HEK293T (cell line): ENCODE data around the gene ANO7.

Experiments used
- CTCF ChIA-PET: fragments of 350-600 bp; formaldehyde crosslinking; extraction: SDS; loops from one replicate; lab custom pipeline; 2021; ENCODE audit warnings: antibody characterized with exemption, inconsistent platforms; lab: Yijun Ruan, JAX
- POLR2A ChIA-PET: fragments of 350-600 bp; formaldehyde crosslinking; extraction: SDS; loops from one replicate; lab custom pipeline; 2020; ENCODE audit warnings: antibody characterized with exemption, inconsistent platforms; lab: Yijun Ruan, JAX
- DNase-seq: peaks from one replicate; pipeline ENCODE4 v3.0.0; 2012; ENCODE audit warnings: mixed read lengths; ENCODE audit errors: extremely low spot score
- ARNT ChIP-seq: fragments of 450-650 bp; IDR thresholded peaks from 2 replicates; pipeline ENCODE4 v1.6.1; 2017; ENCODE audit warnings: mild to moderate bottlenecking
- BHLHE40 ChIP-seq: fragments of 450-650 bp; IDR thresholded peaks from 2 replicates; pipeline ENCODE4 v1.6.1; 2016; ENCODE audit warnings: mild to moderate bottlenecking, moderate library complexity, borderline replicate concordance
- CTBP1 ChIP-seq: fragments of 450-650 bp; IDR thresholded peaks from 2 replicates; pipeline ENCODE4 v1.6.1; 2016; ENCODE audit warnings: borderline replicate concordance
- ELF4 ChIP-seq: fragments of 450-650 bp; IDR thresholded peaks from 2 replicates; pipeline ENCODE4 v1.6.1; 2017; ENCODE audit warnings: antibody characterized with exemption
- FOXA1 ChIP-seq: fragments of 450-650 bp; IDR thresholded peaks from 2 replicates; pipeline ENCODE4 v1.6.1; 2016; ENCODE audit warnings: mild to moderate bottlenecking
- FOXK2 ChIP-seq: fragments of 450-650 bp; IDR thresholded peaks from 2 replicates; pipeline ENCODE4 v1.6.1; 2016; ENCODE audit warnings: mild to moderate bottlenecking
- FOXM1 ChIP-seq: fragments of 450-650 bp; IDR thresholded peaks from 2 replicates; pipeline ENCODE4 v1.6.1; 2017; ENCODE audit warnings: mild to moderate bottlenecking, borderline replicate concordance
- HDGF ChIP-seq: fragments of 450-650 bp; IDR thresholded peaks from 2 replicates; pipeline ENCODE4 v1.6.1; 2017; ENCODE audit warnings: antibody characterized with exemption, borderline replicate concordance
- L3MBTL2 ChIP-seq: fragments of 450-650 bp; conservative IDR thresholded peaks from 2 replicates; pipeline ENCODE4 v1.6.1; 2016; ENCODE audit warnings: mild to moderate bottlenecking
- LEF1 ChIP-seq: fragments of 450-650 bp; IDR thresholded peaks from 2 replicates; pipeline ENCODE4 v1.6.1; 2017; ENCODE audit warnings: mild to moderate bottlenecking, borderline replicate concordance
- NFRKB ChIP-seq: fragments of 450-650 bp; IDR thresholded peaks from 2 replicates; pipeline ENCODE4 v1.6.1; 2016; ENCODE audit warnings: mild to moderate bottlenecking, moderate library complexity
- PKNOX1 ChIP-seq: fragments of 450-650 bp; IDR thresholded peaks from 2 replicates; pipeline ENCODE4 v1.6.1; 2016
- SP1 ChIP-seq: fragments of 450-650 bp; IDR thresholded peaks from 2 replicates; pipeline ENCODE4 v1.6.1; 2017
- SUZ12 ChIP-seq: fragments of 450-650 bp; IDR thresholded peaks from 2 replicates; pipeline ENCODE4 v1.6.1; 2016; ENCODE audit warnings: mild to moderate bottlenecking
- TARDBP ChIP-seq: fragments of 450-650 bp; IDR thresholded peaks from 2 replicates; pipeline ENCODE4 v1.6.1; 2016
- ZNF384 ChIP-seq: fragments of 450-650 bp; IDR thresholded peaks from 2 replicates; pipeline ENCODE4 v1.6.1; 2016

The ANO7 gene

DNA sequence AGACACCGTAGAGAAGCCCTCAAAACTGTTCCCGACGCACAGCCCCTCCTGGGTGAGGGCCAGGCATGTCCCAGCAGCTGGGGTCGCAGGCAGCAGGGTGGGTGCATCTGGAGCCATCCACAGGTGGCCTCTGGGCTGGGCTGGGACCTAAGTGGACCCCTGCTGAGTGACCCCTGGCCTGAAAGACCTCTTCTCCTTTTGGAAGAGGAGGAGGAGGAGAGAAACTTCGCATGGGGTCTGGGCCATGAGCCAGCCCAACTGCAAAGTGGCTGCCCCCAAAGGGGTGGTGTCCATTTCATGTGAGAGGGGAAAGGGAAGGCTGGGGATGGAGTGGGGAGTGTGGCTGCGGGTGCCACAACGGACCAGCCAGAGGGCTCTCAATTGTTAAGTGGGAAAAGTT lies 25.1 kb downstream of the ANO7 start:
- ChIA-PET POLR2A (no interaction called here), CTCF (no interaction called here)
- no peak for TF ChIP-seq TARDBP
- no peak for TF ChIP-seq HDGF
- DNase-seq, result no peak

DNA sequence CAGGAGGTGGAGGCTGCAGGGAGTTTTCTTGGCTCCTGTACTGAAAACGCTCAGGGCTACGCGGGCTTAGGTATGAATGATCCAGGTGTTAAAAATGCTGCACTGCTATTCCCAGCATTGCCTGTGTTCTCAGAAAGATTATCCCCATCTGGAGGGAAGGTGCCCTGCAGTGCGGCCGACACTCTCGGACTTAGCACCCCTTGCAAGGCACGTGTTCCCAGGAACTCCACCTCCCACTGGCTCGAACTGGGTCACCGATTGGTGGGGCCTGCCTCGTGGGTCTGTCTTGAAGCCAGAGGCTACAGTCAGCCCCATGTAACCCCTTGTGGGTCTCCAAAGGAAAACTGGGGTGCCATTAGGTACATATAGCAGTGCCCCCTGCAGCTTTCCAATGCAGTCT lies 25.7 kb downstream of the ANO7 start:
- no peak for DNase-seq
- CTCF ChIA-PET, result no interaction called here

DNA sequence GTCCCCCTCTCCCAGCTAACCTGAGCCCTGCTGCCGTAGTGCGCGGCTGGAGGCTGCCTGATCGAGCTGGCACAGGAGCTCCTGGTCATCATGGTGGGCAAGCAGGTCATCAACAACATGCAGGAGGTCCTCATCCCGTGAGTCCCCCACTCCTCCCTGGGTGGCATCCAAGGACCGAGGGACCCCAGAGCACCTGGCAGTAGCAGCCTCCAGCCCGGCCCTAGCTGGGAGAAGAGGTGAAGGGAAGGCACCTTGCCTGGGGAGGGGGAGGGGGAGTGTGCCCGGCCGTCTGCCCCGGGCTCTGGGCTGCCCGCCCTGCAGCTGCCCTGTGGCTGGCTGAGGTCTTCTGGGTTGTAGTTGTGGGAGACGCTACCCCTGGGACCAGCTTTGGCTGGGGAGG lies 26.3 kb downstream of the ANO7 start:
- POLR2A ChIA-PET, result no interaction called here
- no peak for TF ChIP-seq FOXK2
- no peak for TF ChIP-seq BHLHE40
- no peak for TF ChIP-seq CTBP1
- no peak for TF ChIP-seq SP1
- TF ChIP-seq NFRKB, result no peak
- no peak for TF ChIP-seq TARDBP
- TF ChIP-seq SUZ12, result no peak
- no peak for TF ChIP-seq ELF4
- no peak for TF ChIP-seq PKNOX1
- TF ChIP-seq LEF1, result no peak
- no peak for TF ChIP-seq ZNF384
- TF ChIP-seq FOXA1, result no peak
- DNase-seq, result no peak
- CTCF ChIA-PET, result no interaction called here

More for the DNA sequence above, 25.7 kb downstream of the ANO7 start:
- POLR2A ChIA-PET, result no interaction called here
- no peak for TF ChIP-seq ELF4
- no peak for TF ChIP-seq BHLHE40
- TF ChIP-seq FOXK2, result no peak
- no peak for TF ChIP-seq HDGF
- no peak for TF ChIP-seq SUZ12

DNA sequence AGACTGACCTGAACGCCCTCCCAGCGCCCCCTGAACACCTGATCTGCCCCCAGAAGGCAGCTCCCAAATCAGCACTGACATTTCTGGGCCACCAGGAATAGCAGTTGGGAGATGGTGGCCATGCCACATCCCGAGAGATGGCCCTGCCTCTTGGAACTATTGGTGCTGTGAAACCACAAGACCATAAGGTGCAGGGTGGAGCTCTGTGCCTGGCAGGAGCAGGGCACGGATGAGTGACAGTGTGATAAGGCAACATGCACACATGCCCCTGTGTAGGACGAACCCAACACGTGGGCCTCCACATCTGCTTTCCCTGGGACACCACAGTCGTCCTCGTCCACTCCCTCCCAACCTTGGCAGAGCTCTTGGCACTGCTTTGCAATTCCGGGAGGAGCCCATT lies 26.9 kb downstream of the ANO7 start:
- ChIA-PET POLR2A (no interaction called here), CTCF (no interaction called here)
- no peak for DNase-seq
- TF ChIP-seq SP1 (no peak), HDGF (no peak), SUZ12 (no peak), L3MBTL2 (no peak), FOXA1 (no peak), FOXK2 (no peak), ZNF384 (no peak), FOXM1 (no peak), NFRKB (no peak), LEF1 (no peak), PKNOX1 (no peak), BHLHE40 (no peak)

- DNase-seq, result no peak
- ChIA-PET POLR2A (no interaction called here), CTCF (no interaction called here)
- TF ChIP-seq ELF4, result no peak
- TF ChIP-seq ARNT, result no peak
- TF ChIP-seq FOXM1, result no peak
- TF ChIP-seq FOXK2, result no peak
- no peak for TF ChIP-seq NFRKB
- TF ChIP-seq HDGF, result no peak
- TF ChIP-seq CTBP1, result no peak
- TF ChIP-seq FOXA1, result no peak
- TF ChIP-seq SUZ12, result no peak
- TF ChIP-seq ZNF384, result no peak
- TF ChIP-seq L3MBTL2, result no peak
Measured at GRCh38 chr2:241216211-241216761, 27.8 kb downstream of the ANO7 start.

DNA sequence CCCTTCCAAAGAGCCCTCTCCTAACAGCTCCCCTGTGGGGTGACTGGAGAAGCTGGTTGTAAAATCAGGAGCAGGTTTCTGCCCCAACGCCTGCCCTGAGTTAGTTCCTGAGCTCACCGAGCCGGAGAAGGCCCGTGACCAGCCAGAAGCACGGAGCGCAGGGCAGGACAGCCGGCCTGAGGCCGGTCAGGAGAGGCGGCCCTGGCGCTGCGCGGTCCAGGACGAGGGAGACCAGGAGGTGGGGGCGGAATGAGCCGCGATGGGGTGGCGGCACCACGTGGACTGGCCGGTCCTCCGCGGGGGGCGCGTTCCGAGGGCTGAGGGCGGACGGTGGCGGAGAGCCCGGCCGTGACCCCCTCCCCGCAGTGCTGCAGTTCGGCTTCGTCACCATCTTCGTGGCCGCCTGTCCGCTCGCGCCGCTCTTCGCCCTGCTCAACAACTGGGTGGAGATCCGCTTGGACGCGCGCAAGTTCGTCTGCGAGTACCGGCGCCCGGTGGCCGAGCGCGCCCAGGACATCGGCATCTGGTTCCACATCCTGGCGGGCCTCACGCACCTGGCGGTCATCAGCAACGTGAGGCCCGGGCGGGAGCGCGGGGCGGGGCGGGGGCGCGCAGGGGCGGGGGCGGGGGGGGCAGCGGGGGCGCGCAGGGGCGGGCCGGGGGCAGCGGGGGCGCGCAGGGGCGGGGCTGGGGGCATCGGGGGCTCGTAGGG lies 29.0 kb downstream of the ANO7 start:
- CTCF ChIA-PET, result no interaction called here
- peak; percentile 49; the same call in 1 of the 2 replicates for TF ChIP-seq L3MBTL2
- TF ChIP-seq HDGF, result no peak
- POLR2A ChIA-PET, result no interaction called here
- DNase-seq, result peak; percentile 59

GRCh38 chr2:241218131-241219029 lies 29.9 kb downstream of the ANO7 start:
- POLR2A ChIA-PET, result interaction anchor here (1.2 kb wide), 1 partner anchor 69 kb away, joined by 3 read pairs; the partner anchor contains the start of gene PASK
- DNase-seq, result peak; percentile 54

More at GRCh38 chr2:241218131-241219029, 29.9 kb downstream of the ANO7 start:
- CTCF ChIA-PET, result interaction anchor here (0.9 kb wide), 1 partner anchor 15 kb away, joined by 3 read pairs; no protein-coding TSS in a partner anchor
- no peak for TF ChIP-seq FOXM1
- no peak for TF ChIP-seq PKNOX1
- TF ChIP-seq L3MBTL2, result peak; percentile 59
